Stimulated activated CD4-positive, alpha-beta T cell treated with anti-CD3 and anti-CD28 coated beads, TNF-alpha, amount 100 ng/mL, for 4 hours (primary cell): ENCODE results near the gene MAMSTR.
"Not testable (repeated sequence)": the region's sequence is repeated elsewhere in the genome, so short reads cannot be mapped to it uniquely, and the experiment has no call there.

Source experiments
- DNase-seq, 3 experiments: peaks; one replicate each; pipeline ENCODE4 v3.0.0-alpha.2; 2020; ENCODE audit warnings: low read depth in 3 of 3

Gene MAMSTR

GRCh38 chr19:48718711-48719231 lies 754 bp downstream of the MAMSTR start:
- DNase-seq: no peak

GRCh38 chr19:48718106-48718505 lies 1.4 kb downstream of the MAMSTR start:
- DNase-seq: not testable (repeated sequence)

- no peak for DNase-seq
These were observed 2.8 kb downstream of the MAMSTR start for GRCh38 chr19:48716562-48717291.

- no peak for DNase-seq
These were observed 3.8 kb downstream of the MAMSTR start for GRCh38 chr19:48715681-48716171.

- DNase-seq: no peak
These were observed 4.5 kb downstream of the MAMSTR start for GRCh38 chr19:48714759-48715675.

- DNase-seq: peak; percentile 89 to 97 (median 95)
These were observed 5.4 kb downstream of the MAMSTR start for GRCh38 chr19:48713864-48714755.

- no peak for DNase-seq
These were observed 6.3 kb downstream of the MAMSTR start for GRCh38 chr19:48713041-48713863.

GRCh38 chr19:48711106-48711662 lies 8.3 kb downstream of the MAMSTR start:
- no peak for DNase-seq

- DNase-seq: no peak
These were observed 11.1 kb downstream of the MAMSTR start for GRCh38 chr19:48708471-48708870.

GRCh38 chr19:48705431-48705830 lies 14.1 kb downstream of the MAMSTR start:
- no peak for DNase-seq

- no peak for DNase-seq
These were observed 16.2 kb downstream of the MAMSTR start for GRCh38 chr19:48703316-48703715.

GRCh38 chr19:48702701-48703100 lies 16.8 kb downstream of the MAMSTR start:
- no peak for DNase-seq

GRCh38 chr19:48698046-48698445 lies 21.5 kb downstream of the MAMSTR start:
- DNase-seq: no peak

- no peak for DNase-seq
These were observed 23.0 kb downstream of the MAMSTR start for GRCh38 chr19:48696353-48697010.

GRCh38 chr19:48695743-48696352 lies 23.7 kb downstream of the MAMSTR start, which contains the start of gene FUT2:
TSS of gene FUT2 (plus strand) at chr19:48695971. CDS start at chr19:48702957, 6,986 bp downstream.
- no peak for DNase-seq

- not testable (repeated sequence) for DNase-seq
These were observed 25.9 kb downstream of the MAMSTR start for GRCh38 chr19:48693629-48694028.

GRCh38 chr19:48689449-48689848 lies 30.1 kb downstream of the MAMSTR start:
- DNase-seq: no peak

GRCh38 chr19:48687776-48688175 lies 31.7 kb downstream of the MAMSTR start:
- DNase-seq: no peak

- not testable (repeated sequence) for DNase-seq
These were observed 32.9 kb downstream of the MAMSTR start for GRCh38 chr19:48686637-48687036.
